Suprapubic skin (tissue), 3 donors: ENCODE results near the gene SLC35A5.

Experiments
- POLR2AphosphoS5 ChIP-seq, 3 donors: sonication (generic); formaldehyde crosslinking; IDR thresholded peaks; one replicate each; pipeline ENCODE4 v1.6.1; 2017; ENCODE audit warnings: antibody characterized with exemption in 3 of 3
- TF ChIP-seq, protein P1 (sequence below), 2 donors: fragments of 200-600 bp in 1 of 2; fragments of 450-650 bp in 1 of 2; sonication (generic) in 1 of 2; IDR thresholded peaks; one replicate each; pipeline ENCODE4 v1.5.1; 2016 to 2019; ENCODE audit warnings: antibody characterized with exemption in 2 of 2, mild to moderate bottlenecking in 1 of 2, moderate library complexity in 1 of 2

DNA sequence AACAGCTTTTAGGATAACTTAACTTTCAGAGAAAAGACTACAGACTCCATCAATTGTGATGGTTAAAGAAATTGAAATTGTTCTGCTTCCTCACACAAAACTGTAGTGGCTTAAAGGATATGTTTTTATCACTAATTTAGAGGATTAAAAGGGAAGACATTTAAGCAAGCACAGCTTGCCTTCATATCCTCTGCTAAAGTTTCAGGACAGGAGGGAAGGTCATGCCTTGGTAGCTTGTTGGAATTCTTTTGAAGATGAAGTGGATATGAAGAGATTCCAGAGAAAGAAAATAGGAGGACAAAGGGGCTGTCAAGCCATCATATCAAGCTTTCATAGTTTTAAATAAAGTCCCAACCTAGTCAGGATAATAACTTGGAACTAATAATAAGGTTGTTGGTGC lies 46.0 kb downstream of the SLC35A5 start:
- TF ChIP-seq, protein P1, sequence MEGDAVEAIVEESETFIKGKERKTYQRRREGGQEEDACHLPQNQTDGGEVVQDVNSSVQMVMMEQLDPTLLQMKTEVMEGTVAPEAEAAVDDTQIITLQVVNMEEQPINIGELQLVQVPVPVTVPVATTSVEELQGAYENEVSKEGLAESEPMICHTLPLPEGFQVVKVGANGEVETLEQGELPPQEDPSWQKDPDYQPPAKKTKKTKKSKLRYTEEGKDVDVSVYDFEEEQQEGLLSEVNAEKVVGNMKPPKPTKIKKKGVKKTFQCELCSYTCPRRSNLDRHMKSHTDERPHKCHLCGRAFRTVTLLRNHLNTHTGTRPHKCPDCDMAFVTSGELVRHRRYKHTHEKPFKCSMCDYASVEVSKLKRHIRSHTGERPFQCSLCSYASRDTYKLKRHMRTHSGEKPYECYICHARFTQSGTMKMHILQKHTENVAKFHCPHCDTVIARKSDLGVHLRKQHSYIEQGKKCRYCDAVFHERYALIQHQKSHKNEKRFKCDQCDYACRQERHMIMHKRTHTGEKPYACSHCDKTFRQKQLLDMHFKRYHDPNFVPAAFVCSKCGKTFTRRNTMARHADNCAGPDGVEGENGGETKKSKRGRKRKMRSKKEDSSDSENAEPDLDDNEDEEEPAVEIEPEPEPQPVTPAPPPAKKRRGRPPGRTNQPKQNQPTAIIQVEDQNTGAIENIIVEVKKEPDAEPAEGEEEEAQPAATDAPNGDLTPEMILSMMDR (IDR thresholded peaks at IDR 0.05): no peak
- no peak for TF ChIP-seq POLR2AphosphoS5 (IDR thresholded peaks at IDR 0.05)
